Raji (cell line): Measurements from ENCODE around the gene AP2A1.

Experiments
- POLR2A ChIP-seq: IDR thresholded peaks from 2 replicates; pipeline ENCODE4 v1.6.1; 2011; ENCODE audit warnings: low read depth, low read length, control low read depth; ENCODE audit not compliant: insufficient read depth

AP2A1 gene

DNA sequence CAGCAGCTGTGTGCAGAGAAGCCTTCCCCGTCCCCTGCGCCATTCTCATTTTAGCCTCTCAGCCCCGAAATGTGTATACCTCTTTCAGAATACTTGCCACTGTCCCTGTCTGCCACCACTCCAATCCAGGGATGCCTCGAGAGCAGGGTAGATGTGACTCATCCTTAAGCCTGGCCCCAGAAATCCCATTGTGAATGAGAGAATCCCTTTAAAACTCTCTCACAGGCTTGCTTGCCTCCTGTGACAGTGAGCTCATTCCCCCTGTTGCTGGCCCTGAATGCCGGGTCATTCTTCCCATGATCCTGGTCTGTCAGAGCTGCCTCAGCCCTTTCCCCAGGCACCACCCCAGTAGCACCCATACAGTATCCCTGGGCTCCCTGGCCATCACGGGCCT is 9.6 kb downstream of the AP2A1 start:
- TF ChIP-seq POLR2A = no peak

DNA sequence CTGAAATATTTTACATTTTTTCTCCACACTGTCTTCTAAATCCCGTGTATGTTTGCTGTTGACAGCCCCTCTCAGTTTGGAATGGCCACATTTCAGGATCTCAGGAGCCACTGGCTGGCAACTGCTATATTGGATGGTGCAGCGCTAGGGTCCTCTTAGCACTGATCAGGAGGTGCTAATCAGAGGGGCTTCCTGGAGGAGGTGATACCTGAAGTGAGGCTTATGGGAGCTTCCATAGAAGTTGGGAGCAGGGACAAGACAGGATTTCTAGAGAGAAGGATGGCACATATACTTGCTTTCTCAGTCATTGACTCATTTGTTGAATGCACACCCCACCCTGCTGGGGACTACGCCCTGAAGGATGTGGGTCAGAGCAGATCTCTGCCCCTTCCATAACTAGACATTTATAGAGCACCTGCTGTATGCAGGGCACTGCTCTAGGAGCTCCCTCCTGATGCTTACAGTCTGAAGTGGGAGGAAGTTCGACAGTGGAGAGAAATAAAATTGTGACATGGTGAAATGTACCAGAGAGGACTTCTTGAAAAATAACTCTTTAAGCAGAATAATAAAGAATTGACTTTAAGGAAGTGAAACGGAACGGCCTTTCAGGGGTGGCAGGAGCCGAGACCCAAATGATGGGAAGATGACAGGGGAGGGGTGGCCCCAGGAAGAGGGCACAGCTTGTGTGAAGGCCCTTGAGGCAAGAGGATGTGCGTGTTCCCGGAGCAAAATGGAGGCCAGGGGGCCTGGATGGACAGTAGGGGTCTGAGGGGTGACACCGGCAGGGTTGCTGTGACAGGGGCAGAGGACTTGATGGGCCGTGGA is 13.1 kb downstream of the AP2A1 start:
- TF ChIP-seq POLR2A = no peak

DNA sequence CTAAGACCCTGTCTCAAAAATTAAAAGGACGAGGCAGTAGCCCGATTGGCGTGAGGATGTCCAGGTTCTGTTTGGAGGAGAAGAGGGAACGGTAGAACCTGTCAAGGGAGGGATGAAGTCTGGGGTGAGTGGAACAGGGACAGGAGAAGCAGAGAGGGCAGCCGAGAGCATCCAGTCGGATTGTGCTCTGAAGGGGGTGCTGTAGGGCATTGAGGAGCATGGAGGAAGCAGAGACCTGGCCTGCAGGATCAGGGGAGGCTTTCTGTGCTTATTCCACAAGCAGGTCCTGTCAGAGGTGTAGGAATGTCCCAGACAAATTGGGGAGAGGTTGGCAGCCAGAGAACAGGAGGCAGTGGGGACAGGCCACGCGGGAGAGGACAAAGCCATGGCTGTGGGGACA is 14.1 kb downstream of the AP2A1 start:
- no peak for TF ChIP-seq POLR2A

DNA sequence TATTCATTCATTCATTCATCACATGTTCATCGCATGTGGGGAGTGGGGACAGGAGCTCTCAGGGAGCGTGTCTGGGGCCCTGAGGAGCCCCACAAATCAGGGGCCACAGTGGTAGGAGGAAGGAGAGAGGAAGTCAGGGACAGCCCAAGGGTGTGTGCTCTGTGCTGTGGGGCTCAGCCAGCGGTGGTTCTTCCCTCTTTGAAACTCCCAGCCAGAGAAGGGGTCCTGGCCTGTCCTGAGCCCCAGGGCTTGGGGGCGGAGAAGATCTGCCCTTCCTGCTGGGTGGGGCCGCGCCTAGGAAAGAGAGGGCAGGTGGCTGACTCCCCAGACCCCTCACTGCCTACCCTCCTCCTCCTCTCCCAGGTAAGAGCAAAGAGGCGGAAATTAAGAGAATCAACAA is 14.6 kb downstream of the AP2A1 start:
- TF ChIP-seq POLR2A = no peak

DNA sequence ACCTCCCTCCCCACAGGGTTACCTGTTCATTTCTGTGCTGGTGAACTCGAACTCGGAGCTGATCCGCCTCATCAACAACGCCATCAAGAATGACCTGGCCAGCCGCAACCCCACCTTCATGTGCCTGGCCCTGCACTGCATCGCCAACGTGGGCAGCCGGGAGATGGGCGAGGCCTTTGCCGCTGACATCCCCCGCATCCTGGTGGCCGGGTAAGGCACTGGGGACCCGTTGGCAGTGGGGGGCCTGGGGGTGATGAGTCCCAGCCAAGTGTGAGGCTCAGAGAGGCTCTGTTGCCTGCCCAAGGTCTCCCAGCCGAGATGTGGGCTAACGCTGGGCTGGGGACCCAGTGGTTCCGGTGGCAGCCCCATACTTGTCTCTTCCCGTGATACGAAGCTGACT is 15.7 kb downstream of the AP2A1 start:
- TF ChIP-seq POLR2A = no peak

DNA sequence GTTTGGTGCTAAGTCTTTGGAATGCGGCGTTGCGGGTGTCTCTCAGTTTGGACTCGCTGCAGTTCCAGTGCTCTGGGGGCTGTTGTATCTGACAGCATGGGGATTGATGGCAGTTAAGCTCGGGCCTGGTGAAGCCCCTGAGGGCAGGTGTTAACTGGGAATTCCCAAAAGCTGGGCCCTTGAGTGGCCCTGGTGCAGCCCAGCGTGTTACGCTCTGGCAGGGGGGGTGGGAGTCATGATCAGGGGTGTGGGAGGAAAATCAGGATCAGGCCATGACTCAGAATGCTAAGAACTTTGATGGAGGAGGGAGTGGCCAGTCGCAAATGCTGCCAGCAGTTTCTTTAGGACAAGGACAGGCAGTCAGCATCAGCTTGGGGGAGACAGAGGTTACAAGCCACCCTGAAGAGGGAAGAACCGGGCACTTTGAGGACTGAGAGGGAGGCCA is 19.6 kb downstream of the AP2A1 start:
- no peak for TF ChIP-seq POLR2A

DNA sequence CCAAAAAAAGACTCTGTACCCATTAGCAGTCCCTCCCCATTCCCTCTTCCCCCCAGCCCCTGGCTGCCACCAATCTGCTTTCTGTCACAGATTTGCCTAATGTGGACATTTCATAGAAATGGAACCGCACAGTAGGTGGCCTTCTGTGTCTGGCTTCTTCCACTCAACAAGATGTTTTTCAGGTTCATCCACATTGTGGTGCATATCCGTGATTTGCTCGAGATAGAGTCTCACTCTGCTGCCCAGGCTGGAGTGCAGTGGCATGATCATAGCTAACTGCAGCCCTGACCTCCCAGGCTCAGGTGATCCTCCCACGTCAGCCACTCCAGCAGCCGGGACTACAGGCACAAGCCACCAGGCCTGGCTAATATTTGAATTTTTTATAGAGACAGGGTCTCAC is 20.9 kb downstream of the AP2A1 start:
- TF ChIP-seq POLR2A = no peak

DNA sequence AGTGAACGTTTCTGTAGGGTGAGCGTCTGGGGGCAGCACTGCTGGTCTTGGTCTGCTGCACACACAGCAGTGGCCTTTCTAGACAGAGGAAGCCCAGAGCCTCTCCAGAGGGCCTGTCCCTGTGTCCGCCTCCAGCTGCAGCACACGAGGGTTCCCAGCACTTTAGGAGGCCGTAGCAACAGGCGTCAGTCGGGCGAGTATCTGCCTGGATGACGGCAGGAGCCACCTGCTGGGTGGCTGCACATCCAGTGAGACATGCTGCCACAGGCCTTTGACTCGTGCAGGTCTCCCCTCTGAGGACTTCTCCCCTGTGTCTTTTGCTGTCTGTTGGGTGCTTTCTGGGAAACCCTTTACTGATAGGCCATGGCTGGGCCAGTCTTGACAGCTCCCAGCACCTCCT is 22.1 kb downstream of the AP2A1 start:
- TF ChIP-seq POLR2A = no peak

DNA sequence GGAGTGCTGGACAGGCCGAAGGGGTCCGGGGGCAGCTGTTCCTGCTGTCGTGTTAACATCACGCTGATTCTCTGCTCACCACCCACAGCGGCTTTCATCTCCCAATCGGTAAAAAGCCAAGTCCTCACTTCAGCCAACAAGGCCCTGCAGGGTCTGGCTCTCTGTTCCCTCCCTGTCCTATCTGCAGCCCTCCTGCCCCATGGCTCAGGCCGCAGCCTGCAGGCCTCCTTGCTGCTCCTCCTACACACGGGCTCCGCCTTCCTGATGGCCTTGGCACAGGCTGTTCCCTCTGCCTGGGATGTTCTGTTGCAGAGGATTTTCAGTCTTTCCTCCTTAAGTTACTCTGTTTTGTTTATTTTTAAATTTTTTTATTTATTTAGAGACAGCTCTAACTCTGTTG is 24.1 kb downstream of the AP2A1 start:
- TF ChIP-seq POLR2A = no peak

DNA sequence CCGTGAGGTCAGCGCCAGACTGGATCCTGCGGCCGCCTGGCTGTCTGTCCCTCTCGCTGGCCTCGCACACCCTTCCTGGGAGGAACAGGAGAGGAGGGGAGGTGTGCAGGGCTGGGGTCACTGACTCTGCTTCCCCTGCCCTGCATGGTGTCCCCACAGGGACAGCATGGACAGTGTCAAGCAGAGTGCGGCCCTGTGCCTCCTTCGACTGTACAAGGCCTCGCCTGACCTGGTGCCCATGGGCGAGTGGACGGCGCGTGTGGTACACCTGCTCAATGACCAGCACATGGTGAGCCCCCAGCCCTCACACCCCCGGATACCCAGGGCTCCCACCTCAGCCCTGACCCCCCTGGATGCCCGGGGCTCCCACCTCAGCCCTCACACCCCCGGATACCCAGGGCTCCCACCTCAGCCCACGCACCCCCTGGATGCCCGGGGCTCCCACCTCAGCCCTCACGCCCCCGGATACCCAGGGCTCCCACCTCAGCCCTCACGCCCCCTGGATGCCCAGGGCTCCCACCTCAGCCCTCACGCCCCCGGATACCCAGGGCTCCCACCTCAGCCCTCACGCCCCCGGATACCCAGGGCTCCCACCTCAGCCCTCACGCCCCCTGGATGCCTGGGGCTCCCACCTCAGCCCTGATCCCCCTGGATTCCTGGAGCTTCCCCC is 25.1 kb downstream of the AP2A1 start:
- TF ChIP-seq POLR2A = no peak

DNA sequence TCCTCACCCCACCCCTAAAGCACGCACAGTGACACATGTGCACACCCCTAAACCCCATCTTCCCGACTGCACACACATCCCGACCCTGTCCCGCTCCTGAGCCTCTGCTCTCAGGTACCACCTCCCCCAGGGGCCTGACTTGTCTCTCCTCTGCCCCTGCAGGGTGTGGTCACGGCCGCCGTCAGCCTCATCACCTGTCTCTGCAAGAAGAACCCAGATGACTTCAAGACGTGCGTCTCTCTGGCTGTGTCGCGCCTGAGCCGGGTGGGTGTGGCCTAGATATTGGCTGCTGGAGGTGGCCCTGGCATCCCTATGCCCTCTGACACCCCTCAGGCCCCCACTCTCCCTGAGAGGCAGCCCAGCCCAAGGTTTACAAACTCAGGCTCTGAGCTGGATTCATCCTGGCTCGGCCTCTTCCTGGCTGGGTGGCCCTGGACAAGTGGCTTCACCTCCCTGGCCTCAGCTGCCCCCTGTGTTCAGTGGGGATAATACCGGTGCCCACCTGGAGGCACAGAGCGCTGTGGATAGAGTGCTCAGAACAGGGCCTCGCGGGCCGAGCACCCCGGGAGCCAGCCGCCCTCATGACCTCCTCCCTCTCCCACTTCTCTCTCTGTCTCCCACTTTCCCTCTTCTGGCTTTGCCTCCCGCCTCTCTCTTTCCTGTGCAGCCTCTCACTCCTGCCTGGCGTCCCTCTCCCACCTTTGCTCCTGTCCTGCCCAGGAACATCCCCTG is 26.2 kb downstream of the AP2A1 start:
- TF ChIP-seq POLR2A = no peak

DNA sequence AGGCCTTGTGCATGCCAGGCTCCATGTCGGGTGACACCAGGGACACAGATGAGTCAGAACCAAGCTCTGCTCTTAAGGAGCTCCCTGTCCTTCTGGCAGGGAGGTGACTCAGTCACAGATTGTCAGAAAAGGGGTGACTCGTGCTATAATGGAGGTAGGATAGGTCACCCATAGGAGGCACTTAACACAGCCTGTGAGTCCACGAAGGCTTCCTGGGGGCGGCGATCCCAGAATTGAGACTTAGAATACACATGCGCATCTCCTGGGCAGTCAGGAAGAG is 26.7 kb downstream of the AP2A1 start:
- TF ChIP-seq POLR2A = no peak

DNA sequence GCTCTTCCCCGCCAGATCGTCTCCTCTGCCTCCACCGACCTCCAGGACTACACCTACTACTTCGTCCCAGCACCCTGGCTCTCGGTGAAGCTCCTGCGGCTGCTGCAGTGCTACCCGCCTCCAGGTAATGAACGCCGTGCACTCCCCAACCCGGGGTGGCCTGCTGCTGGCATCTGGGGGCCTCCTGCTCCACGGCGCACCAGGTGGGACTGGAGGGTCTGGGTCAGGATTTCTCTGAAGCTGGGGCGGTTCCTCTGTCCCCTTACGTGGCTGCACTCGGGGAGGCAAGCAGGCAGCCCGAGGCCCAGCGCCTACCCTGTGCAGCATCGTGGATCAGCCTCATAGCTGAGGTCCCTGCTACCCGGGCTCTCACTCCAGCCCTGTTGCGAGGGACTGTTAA is 28.8 kb downstream of the AP2A1 start:
- no peak for TF ChIP-seq POLR2A

DNA sequence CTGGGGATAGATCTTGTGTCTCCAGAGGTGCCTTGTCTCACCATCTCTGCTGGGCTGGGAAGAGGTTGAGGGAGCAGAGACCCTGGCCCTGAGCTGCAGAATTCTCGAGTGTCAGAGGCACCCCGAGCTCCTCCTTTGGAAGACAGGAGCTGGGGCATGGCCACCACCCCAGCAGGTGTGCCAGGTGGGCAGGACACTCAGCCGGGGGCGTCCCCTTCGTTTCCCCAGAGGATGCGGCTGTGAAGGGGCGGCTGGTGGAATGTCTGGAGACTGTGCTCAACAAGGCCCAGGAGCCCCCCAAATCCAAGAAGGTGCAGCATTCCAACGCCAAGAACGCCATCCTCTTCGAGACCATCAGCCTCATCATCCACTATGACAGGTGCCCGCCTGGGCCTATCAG is 31.8 kb downstream of the AP2A1 start:
- TF ChIP-seq POLR2A = no peak

DNA sequence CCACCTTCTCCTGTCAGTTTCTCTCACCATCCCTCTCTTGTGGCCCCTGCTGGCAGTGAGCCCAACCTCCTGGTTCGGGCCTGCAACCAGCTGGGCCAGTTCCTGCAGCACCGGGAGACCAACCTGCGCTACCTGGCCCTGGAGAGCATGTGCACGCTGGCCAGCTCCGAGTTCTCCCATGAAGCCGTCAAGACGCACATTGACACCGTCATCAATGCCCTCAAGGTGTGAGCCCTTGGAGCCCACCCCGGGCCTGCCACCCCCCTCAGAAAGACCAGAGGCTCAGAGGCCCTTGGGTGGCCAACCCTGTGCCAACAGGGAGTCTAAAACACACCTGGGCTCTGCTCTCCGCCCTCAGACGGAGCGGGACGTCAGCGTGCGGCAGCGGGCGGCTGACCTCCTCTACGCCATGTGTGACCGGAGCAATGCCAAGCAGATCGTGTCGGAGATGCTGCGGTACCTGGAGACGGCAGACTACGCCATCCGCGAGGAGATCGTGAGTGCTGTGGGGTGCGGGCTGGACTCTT is 32.5 kb downstream of the AP2A1 start:
- TF ChIP-seq POLR2A = no peak
